Measurements from ENCODE around the gene GPSM3. TPM values are rescaled to one million over a fixed set of nuclear protein-coding genes. Genes with fewer than 3 reads are reported as not detected.

Gene GPSM3
- total and polyA plus RNA-seq, 2 of the 13 experiments (the other 11 are each of a cell fraction or from before 2014, with no cell fraction given): 0.18 to 6.2 TPM

DNA sequence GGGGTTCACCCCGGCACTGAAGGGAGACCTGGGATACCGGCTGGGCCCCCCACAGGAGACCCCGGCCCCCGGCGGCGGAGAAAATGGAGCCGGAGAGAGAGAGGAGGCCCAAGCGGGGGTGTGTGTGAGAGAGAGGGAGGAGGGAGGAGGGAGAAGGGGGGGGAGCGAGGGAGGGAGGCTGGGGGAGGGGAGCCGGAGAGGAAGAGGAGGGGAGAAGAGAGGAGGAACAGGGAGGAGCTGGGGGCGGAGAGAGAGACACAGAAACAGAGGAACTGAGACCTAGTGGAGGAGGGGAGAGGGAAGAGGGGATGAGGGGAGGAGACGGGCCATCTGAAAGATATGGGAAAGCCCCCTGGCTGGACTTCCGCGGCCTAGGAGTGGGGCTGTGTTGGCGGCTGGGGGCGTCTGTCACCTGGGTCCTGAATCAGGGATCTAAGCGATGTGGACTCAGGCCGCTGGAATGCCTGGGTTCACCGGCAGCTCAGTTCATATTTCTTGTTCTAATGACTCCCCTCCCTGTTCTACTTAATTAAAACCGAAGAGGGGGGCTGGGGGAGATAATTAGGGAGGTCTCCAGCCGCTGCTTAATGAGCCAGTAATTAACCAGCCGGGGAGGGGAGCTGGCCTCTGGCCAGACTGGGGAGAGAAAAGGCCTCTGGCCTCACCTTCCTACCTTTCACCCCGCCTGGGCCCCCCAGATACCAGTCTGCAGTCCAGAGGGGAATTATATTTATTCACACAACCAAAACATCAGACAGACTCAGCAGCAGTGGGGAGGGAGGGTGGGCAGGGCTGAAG is 2.2 kb downstream of the GPSM3 start, which contains the start of gene PBX2 (continued):
- TF ChIP-seq JUNB (CRISPR knock-in tag; IDR thresholded peaks at IDR 0.05; ENCODE audit: borderline replicate concordance): no peak
- no peak for TF ChIP-seq ZFYVE20 (CRISPR knock-in tag; IDR thresholded peaks at IDR 0.05; ENCODE audit: borderline replicate concordance, low read depth)
- no peak for TF ChIP-seq ZNF562 (CRISPR knock-in tag; IDR thresholded peaks at IDR 0.05; ENCODE audit: borderline replicate concordance)
- TF ChIP-seq ZKSCAN1 (IDR thresholded peaks at IDR 0.05; ENCODE audit: low read length): no peak
- no peak for TF ChIP-seq ZNF530 (CRISPR knock-in tag; IDR thresholded peaks at IDR 0.05; ENCODE audit: low read depth)
- TF ChIP-seq ZNF557 (CRISPR knock-in tag; IDR thresholded peaks at IDR 0.05): no peak
- 0 out of 2 replicates have a peak, but pooled peaks have one; percentile 11 for TF ChIP-seq BORCS8-MEF2B (CRISPR knock-in tag; IDR thresholded peaks at IDR 0.05)
- 0 out of 2 replicates have a peak, but pooled peaks have one; percentile 25 for TF ChIP-seq PPARG (CRISPR knock-in tag; conservative IDR thresholded peaks at IDR 0.05)
- TF ChIP-seq TERF1 (CRISPR knock-in tag; IDR thresholded peaks at IDR 0.05): no peak
- no peak for TF ChIP-seq ONECUT2 (CRISPR knock-in tag; IDR thresholded peaks at IDR 0.05)
- TF ChIP-seq ZNF44 (CRISPR knock-in tag; IDR thresholded peaks at IDR 0.05): no peak
- TF ChIP-seq FLYWCH1 (CRISPR knock-in tag; IDR thresholded peaks at IDR 0.05): no peak
- no peak for TF ChIP-seq LCORL (IDR thresholded peaks at IDR 0.05)
- 0 out of 2 replicates have a peak, but pooled peaks have one; percentile 39 for TF ChIP-seq LCORL (CRISPR knock-in tag; IDR thresholded peaks at IDR 0.05)
- TF ChIP-seq CENPT (CRISPR knock-in tag; IDR thresholded peaks at IDR 0.05; ENCODE audit: low read depth): no peak
- peak; percentile 56; the same call in 1 of the 2 replicates for TF ChIP-seq ZNF34 (CRISPR knock-in tag; IDR thresholded peaks at IDR 0.05; ENCODE audit: borderline replicate concordance)
- no peak for TF ChIP-seq SRF (IDR thresholded peaks at IDR 0.05; ENCODE audit: low read depth, low read length)
- no peak for TF ChIP-seq ZNF468 (CRISPR knock-in tag; IDR thresholded peaks at IDR 0.05)
- TF ChIP-seq, protein P1, sequence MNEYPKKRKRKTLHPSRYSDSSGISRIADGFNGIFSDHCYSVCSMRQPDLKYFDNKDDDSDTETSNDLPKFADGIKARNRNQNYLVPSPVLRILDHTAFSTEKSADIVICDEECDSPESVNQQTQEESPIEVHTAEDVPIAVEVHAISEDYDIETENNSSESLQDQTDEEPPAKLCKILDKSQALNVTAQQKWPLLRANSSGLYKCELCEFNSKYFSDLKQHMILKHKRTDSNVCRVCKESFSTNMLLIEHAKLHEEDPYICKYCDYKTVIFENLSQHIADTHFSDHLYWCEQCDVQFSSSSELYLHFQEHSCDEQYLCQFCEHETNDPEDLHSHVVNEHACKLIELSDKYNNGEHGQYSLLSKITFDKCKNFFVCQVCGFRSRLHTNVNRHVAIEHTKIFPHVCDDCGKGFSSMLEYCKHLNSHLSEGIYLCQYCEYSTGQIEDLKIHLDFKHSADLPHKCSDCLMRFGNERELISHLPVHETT (CRISPR knock-in tag; conservative IDR thresholded peaks at IDR 0.05): no peak
- TF ChIP-seq ZNF556 (CRISPR knock-in tag; IDR thresholded peaks at IDR 0.05; ENCODE audit: borderline replicate concordance): peak; percentile 77; the same call in 1 of the 2 replicates
- no peak for TF ChIP-seq ZBTB21 (CRISPR knock-in tag; IDR thresholded peaks at IDR 0.05)
- 0 out of 2 replicates have a peak, but pooled peaks have one; percentile 29 for TF ChIP-seq MEIS2 (CRISPR knock-in tag; IDR thresholded peaks at IDR 0.05)
- no peak for TF ChIP-seq CBX5 (CRISPR knock-in tag; IDR thresholded peaks at IDR 0.05; ENCODE audit: borderline replicate concordance)
- TF ChIP-seq SNRNP70 (IDR thresholded peaks at IDR 0.05; ENCODE audit: low read depth, low read length): no peak
- no peak for TF ChIP-seq SSRP1 (CRISPR knock-in tag; IDR thresholded peaks at IDR 0.05)
- TF ChIP-seq, protein P2, sequence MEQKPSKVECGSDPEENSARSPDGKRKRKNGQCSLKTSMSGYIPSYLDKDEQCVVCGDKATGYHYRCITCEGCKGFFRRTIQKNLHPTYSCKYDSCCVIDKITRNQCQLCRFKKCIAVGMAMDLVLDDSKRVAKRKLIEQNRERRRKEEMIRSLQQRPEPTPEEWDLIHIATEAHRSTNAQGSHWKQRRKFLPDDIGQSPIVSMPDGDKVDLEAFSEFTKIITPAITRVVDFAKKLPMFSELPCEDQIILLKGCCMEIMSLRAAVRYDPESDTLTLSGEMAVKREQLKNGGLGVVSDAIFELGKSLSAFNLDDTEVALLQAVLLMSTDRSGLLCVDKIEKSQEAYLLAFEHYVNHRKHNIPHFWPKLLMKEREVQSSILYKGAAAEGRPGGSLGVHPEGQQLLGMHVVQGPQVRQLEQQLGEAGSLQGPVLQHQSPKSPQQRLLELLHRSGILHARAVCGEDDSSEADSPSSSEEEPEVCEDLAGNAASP (CRISPR knock-in tag; IDR thresholded peaks at IDR 0.05; ENCODE audit: borderline replicate concordance): no peak; the same call in 1 of the 2 replicates
- no peak for TF ChIP-seq SNAPC5 (CRISPR knock-in tag; IDR thresholded peaks at IDR 0.05; ENCODE audit: borderline replicate concordance)
- TF ChIP-seq MEIS1 (CRISPR knock-in tag; IDR thresholded peaks at IDR 0.05; ENCODE audit: borderline replicate concordance): no peak
